Measurements from ENCODE around the gene TOR4A.

GRCh38 chr9:137310189-137311052 lies 32.9 kb downstream of the TOR4A start:
- TF ChIP-seq POLR2A (IDR thresholded peaks at IDR 0.05; ENCODE audit: low read depth, low read length) (no peak), POLR2AphosphoS5 (IDR thresholded peaks at IDR 0.05; ENCODE audit: low read depth, low read length) (no peak), SPI1 (IDR thresholded peaks at IDR 0.05; ENCODE audit: low read depth, low read length) (no peak)

Data from GM12891 (cell line).